ENCODE results near the gene RALGAPA2.

DNA sequence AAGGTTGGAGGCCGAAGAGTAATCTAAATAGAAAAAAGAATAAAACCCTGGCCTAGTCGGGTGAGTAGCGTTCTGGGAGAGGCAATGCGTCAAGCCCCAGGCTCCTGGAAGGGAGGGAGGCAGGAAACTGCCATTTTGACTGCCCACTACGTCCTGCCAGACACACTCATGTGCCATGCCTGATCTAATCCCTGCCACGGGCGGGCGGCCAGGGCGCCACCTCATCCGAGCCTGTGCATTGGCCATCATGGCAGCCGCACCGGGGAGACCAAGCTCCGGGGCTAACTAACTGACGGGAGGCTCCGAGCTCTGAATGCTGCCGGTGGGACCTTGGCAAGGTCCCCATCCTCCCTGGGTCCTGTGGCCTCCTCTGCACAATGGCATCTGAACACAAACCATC, 275.8 kb downstream of the RALGAPA2 start:
- TF ChIP-seq, protein P1, sequence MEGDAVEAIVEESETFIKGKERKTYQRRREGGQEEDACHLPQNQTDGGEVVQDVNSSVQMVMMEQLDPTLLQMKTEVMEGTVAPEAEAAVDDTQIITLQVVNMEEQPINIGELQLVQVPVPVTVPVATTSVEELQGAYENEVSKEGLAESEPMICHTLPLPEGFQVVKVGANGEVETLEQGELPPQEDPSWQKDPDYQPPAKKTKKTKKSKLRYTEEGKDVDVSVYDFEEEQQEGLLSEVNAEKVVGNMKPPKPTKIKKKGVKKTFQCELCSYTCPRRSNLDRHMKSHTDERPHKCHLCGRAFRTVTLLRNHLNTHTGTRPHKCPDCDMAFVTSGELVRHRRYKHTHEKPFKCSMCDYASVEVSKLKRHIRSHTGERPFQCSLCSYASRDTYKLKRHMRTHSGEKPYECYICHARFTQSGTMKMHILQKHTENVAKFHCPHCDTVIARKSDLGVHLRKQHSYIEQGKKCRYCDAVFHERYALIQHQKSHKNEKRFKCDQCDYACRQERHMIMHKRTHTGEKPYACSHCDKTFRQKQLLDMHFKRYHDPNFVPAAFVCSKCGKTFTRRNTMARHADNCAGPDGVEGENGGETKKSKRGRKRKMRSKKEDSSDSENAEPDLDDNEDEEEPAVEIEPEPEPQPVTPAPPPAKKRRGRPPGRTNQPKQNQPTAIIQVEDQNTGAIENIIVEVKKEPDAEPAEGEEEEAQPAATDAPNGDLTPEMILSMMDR (IDR thresholded peaks at IDR 0.05; ENCODE audit: poor library complexity, severe bottlenecking), result no peak
- TF ChIP-seq EZH2 (IDR thresholded peaks at IDR 0.05; ENCODE audit: borderline replicate concordance, insufficient read depth, low read length, poor library complexity, severe bottlenecking), result no peak

All from neural cell (in vitro differentiated cells).